Adrenal gland (tissue), 5 donors: ENCODE results near the gene PRKN.

Experiments
- POLR2A ChIP-seq, 2 donors: fragments of 450-650 bp; IDR thresholded peaks; one replicate each; pipeline ENCODE4 v1.6.1; 2017; ENCODE audit warnings: antibody characterized with exemption in 2 of 2, mild to moderate bottlenecking in 2 of 2, moderate library complexity in 1 of 2
- TF ChIP-seq, protein P1 (sequence below), 6 experiments: fragments of 450-650 bp in 4 of 6; fragments of 200-600 bp in 2 of 6; sonication (generic) in 1 of 6; IDR thresholded peaks; 1 replicate in 5 of 6; 2 replicates in 1 of 6; pipeline versions ENCODE4 v1.5.1 to v1.8.0; 2016 to 2021; ENCODE audit warnings: antibody characterized with exemption in 6 of 6, mild to moderate bottlenecking in 2 of 6, moderate library complexity in 1 of 6
- donor health status: DM: no; HTN: no; CAD: no.

DNA sequence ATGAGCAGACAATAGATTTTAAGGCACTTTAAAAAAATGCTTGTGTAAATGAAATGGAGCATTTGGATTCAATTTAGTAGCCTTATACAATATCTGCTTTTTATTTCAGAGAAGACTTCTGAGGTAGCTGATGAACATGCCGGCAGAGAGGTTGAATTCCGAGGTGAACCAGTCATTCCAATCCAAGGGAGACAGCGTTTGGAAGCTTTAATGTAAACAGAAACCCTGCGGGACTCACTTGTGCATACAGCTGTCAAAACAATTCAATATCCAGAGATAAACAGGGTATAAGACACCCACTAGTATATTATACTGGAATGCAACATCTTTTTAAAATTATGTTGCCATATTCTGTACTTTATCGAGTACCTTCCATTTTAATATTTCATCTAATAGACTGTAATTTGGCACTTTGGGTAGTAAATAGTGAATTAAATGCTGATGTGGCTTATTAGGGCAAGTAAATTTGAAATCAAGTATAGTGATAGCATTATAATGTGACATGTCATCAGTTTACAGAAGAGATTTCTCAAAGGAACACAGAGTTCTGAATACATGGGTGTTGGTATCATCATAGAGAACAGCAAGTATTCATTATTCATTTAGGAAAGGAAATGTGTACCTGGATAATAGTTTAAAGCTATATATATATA lies 347.7 kb downstream of the PRKN start:
- no peak for TF ChIP-seq POLR2A (IDR thresholded peaks at IDR 0.05)
- TF ChIP-seq, protein P1, sequence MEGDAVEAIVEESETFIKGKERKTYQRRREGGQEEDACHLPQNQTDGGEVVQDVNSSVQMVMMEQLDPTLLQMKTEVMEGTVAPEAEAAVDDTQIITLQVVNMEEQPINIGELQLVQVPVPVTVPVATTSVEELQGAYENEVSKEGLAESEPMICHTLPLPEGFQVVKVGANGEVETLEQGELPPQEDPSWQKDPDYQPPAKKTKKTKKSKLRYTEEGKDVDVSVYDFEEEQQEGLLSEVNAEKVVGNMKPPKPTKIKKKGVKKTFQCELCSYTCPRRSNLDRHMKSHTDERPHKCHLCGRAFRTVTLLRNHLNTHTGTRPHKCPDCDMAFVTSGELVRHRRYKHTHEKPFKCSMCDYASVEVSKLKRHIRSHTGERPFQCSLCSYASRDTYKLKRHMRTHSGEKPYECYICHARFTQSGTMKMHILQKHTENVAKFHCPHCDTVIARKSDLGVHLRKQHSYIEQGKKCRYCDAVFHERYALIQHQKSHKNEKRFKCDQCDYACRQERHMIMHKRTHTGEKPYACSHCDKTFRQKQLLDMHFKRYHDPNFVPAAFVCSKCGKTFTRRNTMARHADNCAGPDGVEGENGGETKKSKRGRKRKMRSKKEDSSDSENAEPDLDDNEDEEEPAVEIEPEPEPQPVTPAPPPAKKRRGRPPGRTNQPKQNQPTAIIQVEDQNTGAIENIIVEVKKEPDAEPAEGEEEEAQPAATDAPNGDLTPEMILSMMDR (IDR thresholded peaks at IDR 0.05) = no peak
